ENCODE measurements around the gene INSRR. TPM values are rescaled to one million over a fixed set of nuclear protein-coding genes. Genes with fewer than 3 reads are reported as not detected.

The INSRR gene
- total RNA-seq, 2 donors from 2014 or later, result not detected

GRCh38 chr1:156795787-156796186, 63.1 kb downstream of the INSRR start:
- no peaks in the 10 kb centered on the region for H3K27me3 ChIP-seq
- no peak overlapping the region for H3K9ac ChIP-seq (ENCODE audit: low read depth in 2 of 2, low read length in 2 of 2)
- peaks cover 15% of the 10 kb centered on the region for H3K36me3 ChIP-seq
- H3K4me3 ChIP-seq, result no peak overlapping the region
- intact Hi-C loops (cut with DNase I), result loop anchor here (10.0 kb wide), 1 partner anchor 129 kb away; the partner anchor contains the start of gene LRRC71
- H3K9me3 ChIP-seq, result no peaks in the 10 kb centered on the region
- no peak for DNase-seq
- H3K4me1 ChIP-seq, result no peaks in the 10 kb centered on the region
- no peak overlapping the region for H3K27ac ChIP-seq
- TF ChIP-seq, protein P1, sequence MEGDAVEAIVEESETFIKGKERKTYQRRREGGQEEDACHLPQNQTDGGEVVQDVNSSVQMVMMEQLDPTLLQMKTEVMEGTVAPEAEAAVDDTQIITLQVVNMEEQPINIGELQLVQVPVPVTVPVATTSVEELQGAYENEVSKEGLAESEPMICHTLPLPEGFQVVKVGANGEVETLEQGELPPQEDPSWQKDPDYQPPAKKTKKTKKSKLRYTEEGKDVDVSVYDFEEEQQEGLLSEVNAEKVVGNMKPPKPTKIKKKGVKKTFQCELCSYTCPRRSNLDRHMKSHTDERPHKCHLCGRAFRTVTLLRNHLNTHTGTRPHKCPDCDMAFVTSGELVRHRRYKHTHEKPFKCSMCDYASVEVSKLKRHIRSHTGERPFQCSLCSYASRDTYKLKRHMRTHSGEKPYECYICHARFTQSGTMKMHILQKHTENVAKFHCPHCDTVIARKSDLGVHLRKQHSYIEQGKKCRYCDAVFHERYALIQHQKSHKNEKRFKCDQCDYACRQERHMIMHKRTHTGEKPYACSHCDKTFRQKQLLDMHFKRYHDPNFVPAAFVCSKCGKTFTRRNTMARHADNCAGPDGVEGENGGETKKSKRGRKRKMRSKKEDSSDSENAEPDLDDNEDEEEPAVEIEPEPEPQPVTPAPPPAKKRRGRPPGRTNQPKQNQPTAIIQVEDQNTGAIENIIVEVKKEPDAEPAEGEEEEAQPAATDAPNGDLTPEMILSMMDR (IDR thresholded peaks at IDR 0.05), result no peak

- TF ChIP-seq, protein P1 (IDR thresholded peaks at IDR 0.05), result no peak
- no peak for DNase-seq
- H3K4me3 ChIP-seq, result no peak overlapping the region
- H3K9ac ChIP-seq (ENCODE audit: low read depth in 2 of 2, low read length in 2 of 2), result no peak overlapping the region
- no peaks in the 10 kb centered on the region for H3K9me3 ChIP-seq
- H3K36me3 ChIP-seq, result peaks cover 11% of the 10 kb centered on the region
- no peak overlapping the region for H3K27ac ChIP-seq
- no peaks in the 10 kb centered on the region for H3K27me3 ChIP-seq
- no peaks in the 10 kb centered on the region for H3K4me1 ChIP-seq
- intact Hi-C loops (cut with DNase I), result loop anchor here (10.0 kb wide), 1 partner anchor 129 kb away; the partner anchor contains the start of gene LRRC71
Measured at GRCh38 chr1:156795374-156795733, 63.6 kb downstream of the INSRR start.

DNA sequence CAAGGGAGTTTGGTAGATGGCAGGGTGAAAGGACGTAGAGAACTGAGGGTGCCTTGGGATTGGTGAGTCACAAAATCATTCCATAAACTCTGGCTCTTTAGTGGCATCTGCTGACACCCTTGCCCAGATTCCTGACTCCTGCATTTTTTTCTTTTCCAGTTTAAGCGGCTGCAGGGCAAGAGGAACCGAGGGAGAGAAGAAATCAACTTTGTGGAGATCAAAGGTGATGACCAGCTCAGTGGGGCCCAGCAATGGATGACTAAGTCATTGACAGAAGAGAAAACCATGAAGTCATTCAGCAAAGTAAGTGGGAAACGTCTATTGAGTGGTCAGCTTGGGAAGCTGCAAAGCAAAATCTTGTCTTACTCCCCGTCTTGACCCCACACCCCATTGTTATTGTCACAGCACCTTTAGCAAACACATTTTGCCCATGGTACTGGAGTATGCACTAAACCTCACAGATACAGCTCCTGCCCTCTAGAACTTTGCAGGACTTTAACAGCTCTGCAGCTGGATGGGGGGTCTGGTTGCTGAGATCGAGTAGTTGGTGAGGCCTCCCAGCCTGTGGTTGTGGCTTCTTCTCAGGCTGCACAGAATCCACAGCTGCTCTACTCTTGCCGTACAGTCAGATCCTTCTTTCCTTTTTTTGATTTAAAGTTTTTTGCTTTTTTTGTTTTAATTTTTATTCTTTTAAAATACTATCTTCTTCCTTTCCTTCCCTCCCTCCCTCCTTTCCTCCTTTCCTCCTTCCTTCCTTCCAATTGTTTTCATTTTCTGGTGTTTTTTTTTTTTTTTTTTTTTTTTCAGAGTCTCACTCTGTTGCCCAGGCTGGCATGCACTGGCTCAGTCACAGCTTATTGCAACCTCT, 64.2 kb downstream of the INSRR start:
- Histone ChIP-seq H3K4me3 (no peak overlapping the region), H3K9me3 (no peaks in the 10 kb centered on the region), H3K9ac (ENCODE audit: low read depth in 2 of 2, low read length in 2 of 2) (no peak overlapping the region), H3K4me1 (no peaks in the 10 kb centered on the region), H3K27ac (no peak overlapping the region), H3K27me3 (no peaks in the 10 kb centered on the region), H3K36me3 (peaks cover 8% of the 10 kb centered on the region)
- TF ChIP-seq, protein P1 (IDR thresholded peaks at IDR 0.05), result no peak
- intact Hi-C loops (cut with DNase I), result loop anchor here (10.0 kb wide), 1 partner anchor 130 kb away; the partner anchor contains the start of gene LRRC71
- no peak for DNase-seq

Other genes with a start within 250 kb of the INSRR start
- under 1 TPM in 1 of 2 donors, not detected in 1; 0.96 TPM for gene HAPLN2, start 239.7 kb downstream of the INSRR start, total RNA-seq
- under 1 TPM in 1 of 2 donors, not detected in 1; 0.37 TPM for gene BCAN, start 217.0 kb downstream of the INSRR start, total RNA-seq
- gene NES, start 181.7 kb downstream of the INSRR start, total RNA-seq, result 1 to 10 TPM; 5.3 to 8.1 TPM
- gene CRABP2, start 153.5 kb downstream of the INSRR start, total RNA-seq, result 1 to 10 TPM; 1.2 to 1.4 TPM
- 10 to 100 TPM; 31.3 to 51.9 TPM for gene METTL25B, start 130.6 kb downstream of the INSRR start, total RNA-seq
- 10 to 100 TPM; 23.4 to 30.0 TPM for gene ISG20L2, start 130.4 kb downstream of the INSRR start, total RNA-seq
- 10 to 100 TPM; 39.1 to 86.7 TPM for gene MRPL24, start 118.0 kb downstream of the INSRR start, total RNA-seq
- 100 to 1,000 TPM; 215 to 438 TPM for gene HDGF, start 107.4 kb downstream of the INSRR start, total RNA-seq
- 10 to 100 TPM; 57.1 to 58.7 TPM for gene PRCC, start 91.6 kb downstream of the INSRR start, total RNA-seq
- gene SH2D2A, start 42.3 kb downstream of the INSRR start, total RNA-seq, result 1 to 10 TPM; 1.9 to 3.1 TPM
- gene NTRK1, start 1.7 kb upstream of the INSRR start, total RNA-seq, result 1 to 10 TPM in 1 of 2 donors, under 1 TPM in 1; 0.56 to 1.1 TPM
- 1 to 10 TPM; 2.5 to 3.5 TPM for gene PEAR1, start 34.6 kb upstream of the INSRR start, total RNA-seq
- not detected for gene LRRC71, start 61.5 kb upstream of the INSRR start, total RNA-seq
- 10 to 100 TPM; 35.2 to 43.3 TPM for gene ARHGEF11, start 186.6 kb upstream of the INSRR start, total RNA-seq
- gene ETV3L, start 240.7 kb upstream of the INSRR start, total RNA-seq, result not detected